ENCODE measurements around the gene HOXA6. TPM values are rescaled to one million over a fixed set of nuclear protein-coding genes. Genes with fewer than 3 reads are reported as not detected.

The HOXA6 gene
- total and polyA plus RNA-seq, 10 of the 15 experiments (the other 5 are each of a cell fraction or from before 2014, with no cell fraction given), result 0.08 TPM; not detected in 9

- SMC1A ChIA-PET (ENCODE audit: uncharacterized antibody, unreplicated experiment), result no interaction called here
- intact Hi-C loops (cut with micrococcal nuclease; ENCODE audit: unreplicated experiment), result no loop called here
These were observed 29.6 kb upstream of the HOXA6 start for GRCh38 chr7:27176962-27177794.

More at GRCh38 chr7:27176962-27177794, 29.6 kb upstream of the HOXA6 start:
- BruUV-seq (replicated peaks), result no TSS peak
- POLR2A ChIA-PET, result no interaction called here
- Histone ChIP-seq H2AFZ (ENCODE audit: control insufficient read depth, low read depth, low read length) (no peak overlapping the region), H3K9ac (ENCODE audit: control insufficient read depth, insufficient read depth, low read length) (no peak overlapping the region), H3K79me2 (ENCODE audit: control insufficient read depth, insufficient read depth, low read length) (no peaks in the 10 kb centered on the region), H3K4me1 (ENCODE audit: control insufficient read depth, insufficient read depth, low read length) (no peaks in the 10 kb centered on the region), H4K20me1 (ENCODE audit: control insufficient read depth, insufficient read depth) (no peaks in the 10 kb centered on the region), H3K27ac (ENCODE audit: control insufficient read depth, insufficient read depth) (no peak overlapping the region), H3K36me3 (ENCODE audit: control insufficient read depth in 2 of 2, insufficient read depth in 2 of 2, low read length in 1 of 2) (no peaks in the 10 kb centered on the region), H3K4me2 (ENCODE audit: control insufficient read depth, insufficient read depth) (no peak overlapping the region), H3K4me3 (no peak overlapping the region), H3K27me3 (replicated peaks in 1 of 2; ENCODE audit: control insufficient read depth in 2 of 2, insufficient read depth in 2 of 2, low read length in 1 of 2) (peaks cover 15 to 21% of the 10 kb centered on the region in 2 experiments), H3K9me3 (replicated peaks; ENCODE audit: control insufficient read depth, insufficient read depth, low read length) (no peaks in the 10 kb centered on the region; the same call in 2 of the 3 replicates)
- in situ Hi-C loops (cut with MboI), result no loop called here
- WGBS (ENCODE audit: insufficient coverage, insufficient replicate concordance, low lambda C conversion rate, missing lambda C conversion rate), result 48% methylated on average over 22 of the region's 22 CpGs
- CTCF ChIA-PET, result interaction anchor here (0.6 to 1.1 kb wide), 2 partner anchors 363 to 599 kb away, joined by 3 to 6 read pairs; no protein-coding TSS in a partner anchor
- RAD21 ChIA-PET (ENCODE audit: unreplicated experiment), result no interaction called here
- DNase-seq (ENCODE audit: low read depth, low spot score) (no peak), ATAC-seq (no peak), FAIRE-seq (no peak)
- TF ChIP-seq HDAC2 (IDR thresholded peaks at IDR 0.05), result no peak
- no peak for TF ChIP-seq CTCF (IDR thresholded peaks at IDR 0.05 in 2 of 3, conservative IDR thresholded peaks at IDR 0.05 in 1 of 3; ENCODE audit: control insufficient read depth in 2 of 3, extremely low read depth in 1 of 3, insufficient read depth in 1 of 3, low read depth in 3 of 3, low read length in 3 of 3)
- no peak for TF ChIP-seq ATF3 (IDR thresholded peaks at IDR 0.05; ENCODE audit: borderline replicate concordance, extremely low read depth, low read depth, low read length)

All from GM12878 (cell line).